ENCODE results near the gene NAV3. TPM values are rescaled to one million over a fixed set of nuclear protein-coding genes. Genes with fewer than 3 reads are reported as not detected.

NAV3 gene
- total RNA-seq, 1 donor from 2014 or later: 11.4 TPM

GRCh38 chr12:77941401-77941800, 110.7 kb downstream of the NAV3 start:
- H3K27me3 Mint-ChIP-seq (ENCODE audit: insufficient read depth, low read depth): no peaks in the 10 kb centered on the region

GRCh38 chr12:77943466-77943865, 112.8 kb downstream of the NAV3 start:
- H3K27ac ChIP-seq: no peak overlapping the region
- H3F3A ChIP-seq (ENCODE audit: low read depth): no peaks in the 10 kb centered on the region
- no peak overlapping the region for H3K4me3 Mint-ChIP-seq
- H3K27me3 Mint-ChIP-seq (ENCODE audit: insufficient read depth, low read depth): no peaks in the 10 kb centered on the region
- no peak overlapping the region for H3K4me3 ChIP-seq
- no peak overlapping the region for H2AFZ ChIP-seq (replicated peaks)
- H3K36me3 ChIP-seq: no peaks in the 10 kb centered on the region
- no peak overlapping the region for H3K4me2 ChIP-seq
- H3K9me3 ChIP-seq (ENCODE audit: low read depth): no peaks in the 10 kb centered on the region
- H4K20me1 ChIP-seq (ENCODE audit: low read depth): no peaks in the 10 kb centered on the region
- no peaks in the 10 kb centered on the region for H3K36me3 Mint-ChIP-seq
- H3K9ac ChIP-seq: no peak overlapping the region
- no peaks in the 10 kb centered on the region for H3K79me2 ChIP-seq (ENCODE audit: low read depth)
- no peaks in the 10 kb centered on the region for H3K9me3 Mint-ChIP-seq
- no peaks in the 10 kb centered on the region for H3K4me1 ChIP-seq
- peaks cover 7% of the 10 kb centered on the region for H3K4me1 Mint-ChIP-seq
- no peaks in the 10 kb centered on the region for H3K27me3 ChIP-seq
- H3K27ac Mint-ChIP-seq: no peak overlapping the region
- TF ChIP-seq CTCF (IDR thresholded peaks at IDR 0.05): no peak
- no peak for TF ChIP-seq EZH2phosphoT487 (IDR thresholded peaks at IDR 0.05)
- no peak for TF ChIP-seq EZH2 (IDR thresholded peaks at IDR 0.05)
- no peak for DNase-seq (ENCODE audit: low spot score)

More at GRCh38 chr12:77941401-77941800, 110.7 kb downstream of the NAV3 start:
- H3K9ac ChIP-seq: no peak overlapping the region
- H2AFZ ChIP-seq (replicated peaks): no peak overlapping the region
- no peak overlapping the region for H3K27ac ChIP-seq
- TF ChIP-seq CTCF (IDR thresholded peaks at IDR 0.05) (no peak), EZH2phosphoT487 (IDR thresholded peaks at IDR 0.05) (no peak), EZH2 (IDR thresholded peaks at IDR 0.05) (no peak)
- Mint-ChIP-seq H3K4me3 (no peak overlapping the region), H3K27ac (no peak overlapping the region), H3K36me3 (no peaks in the 10 kb centered on the region), H3K9me3 (no peaks in the 10 kb centered on the region), H3K4me1 (peaks cover 5% of the 10 kb centered on the region)
- H3K36me3 ChIP-seq: no peaks in the 10 kb centered on the region
- no peaks in the 10 kb centered on the region for H3K9me3 ChIP-seq (ENCODE audit: low read depth)
- no peak for DNase-seq (ENCODE audit: low spot score)
- H3K4me3 ChIP-seq: no peak overlapping the region
- no peaks in the 10 kb centered on the region for H3K27me3 ChIP-seq
- no peaks in the 10 kb centered on the region for H4K20me1 ChIP-seq (ENCODE audit: low read depth)
- no peaks in the 10 kb centered on the region for H3F3A ChIP-seq (ENCODE audit: low read depth)
- H3K79me2 ChIP-seq (ENCODE audit: low read depth): no peaks in the 10 kb centered on the region
- H3K4me1 ChIP-seq: no peaks in the 10 kb centered on the region
- no peak overlapping the region for H3K4me2 ChIP-seq

- H3K4me3 Mint-ChIP-seq: no peak overlapping the region
- no peaks in the 10 kb centered on the region for H3K27me3 ChIP-seq
- no peaks in the 10 kb centered on the region for H3K9me3 ChIP-seq (ENCODE audit: low read depth)
- H3K4me2 ChIP-seq: no peak overlapping the region
- H3K4me3 ChIP-seq: no peak overlapping the region
- TF ChIP-seq CTCF (IDR thresholded peaks at IDR 0.05) (no peak), EZH2 (IDR thresholded peaks at IDR 0.05) (no peak), EZH2phosphoT487 (IDR thresholded peaks at IDR 0.05) (no peak)
- no peak overlapping the region for H3K9ac ChIP-seq
- H3K4me1 Mint-ChIP-seq: peaks cover 3% of the 10 kb centered on the region
- H3F3A ChIP-seq (ENCODE audit: low read depth): no peaks in the 10 kb centered on the region
- no peak overlapping the region for H3K27ac ChIP-seq
- H2AFZ ChIP-seq (replicated peaks): no peak overlapping the region
- no peaks in the 10 kb centered on the region for H3K4me1 ChIP-seq
- H3K36me3 Mint-ChIP-seq: peaks cover 2% of the 10 kb centered on the region
- H3K36me3 ChIP-seq: no peaks in the 10 kb centered on the region
- H3K9me3 Mint-ChIP-seq: peaks cover 2% of the 10 kb centered on the region
- H3K27me3 Mint-ChIP-seq (ENCODE audit: insufficient read depth, low read depth): no peaks in the 10 kb centered on the region
- no peaks in the 10 kb centered on the region for H3K79me2 ChIP-seq (ENCODE audit: low read depth)
- no peak for DNase-seq (ENCODE audit: low spot score)
- H3K27ac Mint-ChIP-seq: no peak overlapping the region
- no peaks in the 10 kb centered on the region for H4K20me1 ChIP-seq (ENCODE audit: low read depth)
These were observed 115.9 kb downstream of the NAV3 start for GRCh38 chr12:77946541-77947061.

All from neural progenitor cell (in vitro differentiated cells).